ENCODE results near the gene TBC1D10A.

TBC1D10A gene

DNA sequence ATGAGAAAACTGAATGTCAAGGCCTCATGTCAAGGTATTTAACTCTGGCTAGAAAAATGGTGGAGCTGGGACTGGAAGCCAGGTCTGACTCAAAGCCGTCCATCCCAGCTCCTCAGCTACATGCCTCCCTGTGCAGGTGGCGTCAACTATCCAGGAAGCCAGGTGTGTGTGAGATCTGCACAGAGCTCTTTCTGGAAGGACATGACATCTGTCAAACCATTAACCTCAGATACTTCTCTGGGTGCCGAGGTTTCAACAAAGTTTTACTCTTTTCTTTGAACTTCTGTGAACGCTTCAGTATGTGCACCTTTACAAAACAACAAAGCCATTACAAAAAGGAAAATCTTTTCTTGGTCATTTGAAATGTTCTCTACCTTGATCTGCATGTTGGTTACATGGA lies 30.4 kb downstream of the TBC1D10A start:
- no peak for TF ChIP-seq SIN3A (IDR thresholded peaks at IDR 0.05; ENCODE audit: borderline replicate concordance, insufficient read depth, low read length)
- no peak for TF ChIP-seq FOXP2 (optimal IDR thresholded peaks at IDR 0.05; ENCODE audit: borderline replicate concordance, extremely low read depth, extremely low read length, insufficient read depth)
- no peak for TF ChIP-seq TAF1 (IDR thresholded peaks at IDR 0.05; ENCODE audit: borderline replicate concordance, insufficient read depth, low read length)

- TF ChIP-seq POLR2AphosphoS5 (IDR thresholded peaks at IDR 0.05; ENCODE audit: low read depth, low read length) (no peak), REST (IDR thresholded peaks at IDR 0.05; ENCODE audit: insufficient read depth in 1 of 2, low read depth in 2 of 2, low read length in 2 of 2) (no peak), FOXP2 (optimal IDR thresholded peaks at IDR 0.05; ENCODE audit: borderline replicate concordance, extremely low read depth, extremely low read length, insufficient read depth) (no peak), SIN3A (IDR thresholded peaks at IDR 0.05; ENCODE audit: borderline replicate concordance, insufficient read depth, low read length) (no peak), TAF1 (IDR thresholded peaks at IDR 0.05; ENCODE audit: borderline replicate concordance, insufficient read depth, low read length) (no peak)
Observed at GRCh38 chr22:30295576-30295975, 31.2 kb downstream of the TBC1D10A start.

DNA sequence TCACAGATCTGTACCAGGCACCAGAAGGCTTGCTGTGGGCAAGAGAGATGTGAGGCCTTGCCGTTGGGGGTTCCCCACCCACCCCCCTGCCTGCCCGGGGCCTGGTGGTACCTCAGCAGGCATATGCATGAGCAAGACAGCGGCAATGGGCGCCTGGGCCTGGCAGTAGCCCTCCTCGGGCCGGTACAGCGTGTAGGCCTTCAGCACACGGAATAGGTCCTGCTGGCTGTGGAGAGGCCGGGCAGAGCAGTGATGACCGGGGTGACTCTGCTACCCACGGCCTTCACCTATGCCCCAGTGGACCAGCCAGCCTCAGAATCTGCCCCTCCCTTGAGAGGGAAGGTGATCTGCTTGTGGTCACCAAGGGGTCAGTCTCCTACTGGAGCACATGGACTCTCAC lies 31.9 kb downstream of the TBC1D10A start:
- no peak for TF ChIP-seq SIN3A (IDR thresholded peaks at IDR 0.05; ENCODE audit: borderline replicate concordance, insufficient read depth, low read length)
- TF ChIP-seq POLR2AphosphoS5 (IDR thresholded peaks at IDR 0.05; ENCODE audit: low read depth, low read length), result no peak
- TF ChIP-seq REST (IDR thresholded peaks at IDR 0.05; ENCODE audit: insufficient read depth in 1 of 2, low read depth in 2 of 2, low read length in 2 of 2), result no peak
- TF ChIP-seq TAF1 (IDR thresholded peaks at IDR 0.05; ENCODE audit: borderline replicate concordance, insufficient read depth, low read length), result no peak
- no peak for TF ChIP-seq FOXP2 (optimal IDR thresholded peaks at IDR 0.05; ENCODE audit: borderline replicate concordance, extremely low read depth, extremely low read length, insufficient read depth)

DNA sequence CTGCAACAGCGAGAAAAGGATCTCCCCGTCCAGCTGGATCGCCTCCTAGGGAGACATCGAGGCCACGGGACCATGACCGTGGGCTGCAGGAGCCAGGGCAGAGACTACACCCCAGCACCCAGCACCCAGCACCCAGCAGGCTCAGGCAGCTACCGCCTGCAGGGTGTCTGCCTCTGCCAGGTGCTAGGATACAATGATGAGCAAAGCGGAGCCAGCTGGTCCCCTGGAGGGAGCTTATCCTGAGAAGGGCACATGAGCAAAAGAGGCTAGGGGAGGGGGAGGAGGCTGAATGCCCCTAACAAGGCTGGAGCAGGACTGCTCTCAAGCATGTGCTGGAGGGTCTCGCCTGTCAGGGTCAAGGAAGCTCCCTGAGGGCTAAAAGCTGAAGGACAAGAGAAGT lies 32.7 kb downstream of the TBC1D10A start:
- no peak for TF ChIP-seq TAF1 (IDR thresholded peaks at IDR 0.05; ENCODE audit: borderline replicate concordance, insufficient read depth, low read length)

- TF ChIP-seq FOXP2 (optimal IDR thresholded peaks at IDR 0.05; ENCODE audit: borderline replicate concordance, extremely low read depth, extremely low read length, insufficient read depth) (no peak), REST (IDR thresholded peaks at IDR 0.05; ENCODE audit: insufficient read depth in 1 of 2, low read depth in 2 of 2, low read length in 2 of 2) (no peak), SIN3A (IDR thresholded peaks at IDR 0.05; ENCODE audit: borderline replicate concordance, insufficient read depth, low read length) (no peak), POLR2AphosphoS5 (IDR thresholded peaks at IDR 0.05; ENCODE audit: low read depth, low read length) (no peak), TAF1 (IDR thresholded peaks at IDR 0.05; ENCODE audit: borderline replicate concordance, insufficient read depth, low read length) (no peak)
Observed at GRCh38 chr22:30293026-30293425, 33.7 kb downstream of the TBC1D10A start.

DNA sequence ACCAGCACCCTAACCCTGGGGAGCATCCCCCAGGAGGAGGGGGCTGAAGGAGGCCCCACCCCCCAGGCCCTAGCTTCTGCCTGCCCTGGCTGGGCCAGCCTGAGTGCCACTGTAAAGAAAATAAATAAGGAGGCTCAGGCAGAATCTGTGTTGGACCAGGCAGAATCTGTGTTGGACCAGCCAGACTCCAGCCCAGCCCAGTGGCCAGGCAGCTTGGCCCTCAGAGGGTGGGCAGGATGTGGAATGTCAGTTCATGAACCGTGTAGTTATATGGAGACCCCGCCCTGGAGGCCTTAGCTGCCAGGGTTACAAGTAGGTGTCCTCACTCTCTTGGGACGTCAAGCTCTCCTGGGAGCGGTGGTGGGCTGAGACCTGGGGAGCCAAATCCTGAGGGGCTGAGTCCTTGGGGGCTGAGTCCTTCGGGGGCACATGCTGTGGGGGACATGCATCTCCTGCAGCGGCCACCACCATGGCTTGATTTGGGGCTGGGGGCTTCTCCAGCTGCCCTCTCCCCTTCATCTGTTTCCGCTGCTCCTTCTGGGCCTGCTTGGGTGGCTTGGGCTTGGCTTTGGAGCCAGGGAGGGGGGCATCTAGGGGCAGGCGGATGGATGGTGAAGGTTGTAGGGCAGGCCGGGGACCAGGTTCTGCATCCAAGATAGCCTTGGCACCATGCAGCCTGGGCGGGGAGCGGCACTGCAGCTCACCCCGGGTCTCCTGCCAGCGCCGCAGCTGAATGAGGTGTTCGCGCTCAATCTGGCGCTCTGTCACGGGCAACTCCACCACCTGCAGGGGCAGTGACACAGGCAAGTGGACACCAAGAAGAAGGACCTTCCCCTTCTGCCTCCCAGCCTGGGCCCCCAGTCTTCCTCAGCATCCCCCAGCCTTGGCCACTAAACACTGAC lies 34.4 kb downstream of the TBC1D10A start:
- TF ChIP-seq FOXP2 (optimal IDR thresholded peaks at IDR 0.05; ENCODE audit: borderline replicate concordance, extremely low read depth, extremely low read length, insufficient read depth), result no peak
- no peak for TF ChIP-seq REST (IDR thresholded peaks at IDR 0.05; ENCODE audit: insufficient read depth in 1 of 2, low read depth in 2 of 2, low read length in 2 of 2)
